GM18517 (cell line): Measurements from ENCODE around the gene MOCS2.
A peak's percentile ranks its signal among the peaks of the same experiment; 100 is the strongest.
"Not testable (repeated sequence)": the region's sequence is repeated elsewhere in the genome, so short reads cannot be mapped to it uniquely, and the experiment has no call there.

Experiments
- ATAC-seq: cut with Tn5 transposase; IDR thresholded peaks from one replicate; pipeline ENCODE4 v1.9.1; 2021; ENCODE audit warnings: mild to moderate bottlenecking, moderate library complexity; ENCODE audit not compliant: unreplicated experiment

MOCS2 gene, protein sequence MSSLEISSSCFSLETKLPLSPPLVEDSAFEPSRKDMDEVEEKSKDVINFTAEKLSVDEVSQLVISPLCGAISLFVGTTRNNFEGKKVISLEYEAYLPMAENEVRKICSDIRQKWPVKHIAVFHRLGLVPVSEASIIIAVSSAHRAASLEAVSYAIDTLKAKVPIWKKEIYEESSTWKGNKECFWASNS

DNA sequence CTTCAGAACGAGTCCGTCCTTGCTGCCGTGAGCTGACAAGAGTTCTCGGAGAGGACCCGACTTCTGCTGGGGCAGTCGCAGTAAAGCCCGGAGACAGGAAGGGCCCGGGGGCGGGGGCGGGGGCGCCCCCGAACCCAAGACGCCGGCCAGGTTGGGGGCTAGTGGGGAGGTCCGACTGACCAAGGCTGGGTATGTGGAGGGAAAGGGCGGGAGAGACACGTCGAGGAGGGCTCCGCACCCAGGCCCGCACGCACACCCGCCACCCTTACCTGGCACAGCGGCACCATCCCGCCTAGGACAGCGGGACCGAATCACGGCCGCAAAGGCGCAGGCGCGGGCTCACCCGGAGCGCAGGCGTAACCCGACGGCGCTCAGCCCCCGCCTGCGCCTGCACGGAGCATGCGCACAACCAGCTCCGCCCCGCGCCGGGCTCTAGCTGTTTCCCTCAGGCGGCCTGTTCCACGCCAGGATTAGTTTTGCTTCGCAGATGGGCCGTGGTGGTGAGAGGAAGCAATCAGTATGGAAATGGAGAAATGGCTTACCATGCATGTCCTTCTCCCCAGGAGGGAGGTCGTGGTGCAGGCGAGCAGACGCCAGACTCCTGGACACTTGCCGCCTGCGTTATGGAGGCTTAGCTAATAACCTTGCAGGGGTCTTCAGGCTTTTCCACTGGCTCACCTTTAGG lies at the start of gene MOCS2:
Gene MOCS2, minus strand, starts transcription at position 315 of the 685 bp plus-strand sequence. CDS start 2,583 bp downstream, outside the sequence.
- peak; percentile 86 for ATAC-seq

DNA sequence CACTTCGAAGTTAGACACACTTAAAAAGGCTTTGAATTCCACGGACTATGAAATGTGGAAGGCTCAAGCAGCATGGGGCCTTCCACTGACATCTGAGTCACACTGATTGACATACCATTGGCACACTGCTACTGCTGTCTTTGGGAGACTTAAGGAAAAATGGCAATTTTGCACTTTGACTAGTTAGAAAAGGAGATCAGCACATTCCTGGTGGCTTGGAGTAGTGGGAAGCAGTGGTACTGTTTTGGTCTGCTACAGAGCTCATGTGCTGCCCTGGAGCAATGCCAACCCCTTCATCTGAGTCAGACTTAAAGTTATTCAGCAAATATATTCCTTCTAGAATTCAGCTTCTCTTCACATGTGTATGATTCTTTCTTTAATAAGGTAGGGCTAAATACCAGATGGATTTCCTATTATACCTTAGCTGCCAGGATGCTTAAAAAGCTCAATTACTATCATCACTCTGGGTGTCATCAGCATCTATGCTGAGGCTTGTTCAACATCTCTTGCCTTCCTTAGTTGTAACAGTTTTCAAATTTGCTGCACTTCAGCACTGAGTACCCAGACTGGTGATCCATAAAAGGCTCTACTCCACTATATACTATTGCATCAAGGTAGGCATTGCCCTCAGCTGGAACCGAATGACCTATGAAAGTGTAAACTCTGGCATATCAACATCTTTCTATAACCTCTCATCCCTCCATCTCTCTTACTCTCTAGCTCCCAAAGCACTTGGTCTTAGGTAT lies 42.3 kb upstream of the MOCS2 start:
- ATAC-seq, result no peak

DNA sequence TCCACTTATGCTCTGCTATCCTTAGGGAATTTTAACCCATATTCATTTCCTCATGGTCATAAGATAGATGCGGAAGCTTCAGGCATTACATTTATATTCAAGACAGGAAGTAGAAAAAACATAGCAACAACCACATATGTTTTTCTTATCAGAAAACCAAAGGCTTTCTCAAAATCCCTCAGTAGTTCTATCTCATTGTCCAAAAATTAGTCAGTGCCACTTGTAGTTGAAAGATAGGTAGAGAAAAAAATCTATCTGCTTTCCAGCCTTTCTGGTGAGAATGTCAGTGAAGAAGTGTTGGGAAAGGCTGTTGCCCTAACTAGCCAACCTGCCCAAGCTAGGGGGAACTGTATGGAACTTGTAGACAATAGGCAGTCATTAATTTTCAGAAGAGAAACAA lies 23.5 kb upstream of the MOCS2 start:
- no peak for ATAC-seq

DNA sequence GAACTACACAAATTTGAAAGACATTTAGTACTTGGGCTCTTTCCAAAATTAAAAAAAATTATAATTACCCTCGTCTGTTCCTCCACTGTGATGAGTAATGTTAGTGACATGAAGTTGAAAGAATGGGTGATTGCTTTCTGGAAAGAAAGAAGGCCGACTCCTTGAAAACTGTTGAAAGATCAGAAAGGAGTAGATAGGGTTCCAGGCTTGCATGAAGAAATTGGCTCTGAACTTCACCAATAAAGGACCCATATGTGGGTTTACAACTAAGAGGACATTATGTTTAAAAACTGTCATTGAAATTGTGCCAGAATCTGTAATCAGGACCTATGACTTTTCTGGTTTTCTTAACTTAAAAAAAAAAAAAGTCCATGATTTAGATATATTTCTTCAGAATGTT lies 20.7 kb upstream of the MOCS2 start:
- ATAC-seq, result no peak

DNA sequence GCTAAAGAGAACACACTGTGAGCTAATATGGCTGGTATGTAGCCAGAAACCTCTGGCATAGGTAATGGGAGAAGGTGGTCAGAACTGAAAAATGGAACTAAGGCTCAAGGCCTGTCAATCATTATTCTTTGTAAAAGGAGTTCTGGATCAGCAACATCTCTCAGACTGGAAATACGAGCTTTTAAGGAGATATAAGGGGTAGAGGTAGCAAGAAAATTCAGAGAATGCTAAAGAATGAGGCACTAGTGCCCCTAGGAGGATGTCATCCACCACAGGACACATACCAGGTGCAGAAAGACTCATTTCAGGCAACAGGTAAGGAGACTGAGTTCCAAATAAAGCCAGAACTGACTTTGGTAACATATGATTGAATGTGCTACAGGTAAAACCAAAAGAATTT lies 18.9 kb upstream of the MOCS2 start:
- ATAC-seq, result no peak

DNA sequence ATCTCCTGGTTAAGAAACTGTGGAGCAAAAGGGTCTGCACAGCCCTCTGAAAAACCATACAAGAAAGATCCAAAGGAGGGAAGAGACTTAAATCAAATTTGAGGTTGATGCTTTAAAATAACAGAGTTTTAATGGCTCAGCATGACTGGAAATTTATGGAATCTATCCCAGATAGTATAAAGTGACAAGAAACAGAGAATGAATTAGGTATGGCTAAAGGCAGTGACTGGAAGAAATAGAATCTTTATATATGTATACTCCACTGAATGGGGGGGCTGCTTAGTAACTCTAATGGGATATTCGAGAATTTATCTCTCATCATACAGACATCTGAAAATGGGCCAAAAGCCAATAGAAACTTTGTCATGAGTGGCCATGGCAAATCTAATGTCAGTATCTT lies 17.6 kb upstream of the MOCS2 start:
- no peak for ATAC-seq

DNA sequence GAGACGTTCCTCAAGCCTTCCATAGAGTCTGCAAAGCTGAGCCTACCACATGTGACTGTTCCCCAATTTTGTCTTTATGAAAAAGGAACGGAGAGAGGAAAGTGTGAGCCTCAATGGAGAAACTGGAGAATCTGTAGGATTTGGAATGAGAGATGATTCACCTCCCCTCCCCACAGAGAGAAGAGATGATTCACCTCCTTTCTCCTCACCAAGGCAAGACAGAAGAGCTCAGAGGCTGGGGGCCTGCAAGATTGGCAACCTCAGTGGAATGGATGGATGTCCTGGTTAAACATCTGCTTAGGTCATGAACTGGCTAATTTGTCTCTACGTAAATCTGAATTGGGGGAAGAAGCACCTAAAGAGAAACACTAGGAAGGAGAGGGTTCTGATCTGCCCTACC lies 17.0 kb upstream of the MOCS2 start:
- no peak for ATAC-seq

DNA sequence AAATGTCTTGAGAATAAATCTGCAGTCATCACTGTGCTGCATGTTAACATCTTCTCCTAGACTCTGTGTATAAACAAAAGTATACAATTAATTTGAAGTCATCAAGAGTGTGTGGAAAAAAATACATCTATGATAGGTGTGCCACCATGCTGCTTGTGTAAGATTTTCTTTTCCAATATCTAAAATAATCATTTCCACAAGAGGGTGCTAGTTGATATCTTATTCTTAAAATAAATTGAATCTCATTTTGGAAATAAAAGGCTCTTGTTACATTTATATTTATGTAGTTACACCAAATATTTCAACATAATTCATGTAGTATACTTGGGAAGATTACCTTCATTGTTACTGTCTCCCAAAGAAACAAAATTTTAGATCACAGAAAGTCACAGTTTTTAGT lies 14.1 kb upstream of the MOCS2 start:
- no peak for ATAC-seq

DNA sequence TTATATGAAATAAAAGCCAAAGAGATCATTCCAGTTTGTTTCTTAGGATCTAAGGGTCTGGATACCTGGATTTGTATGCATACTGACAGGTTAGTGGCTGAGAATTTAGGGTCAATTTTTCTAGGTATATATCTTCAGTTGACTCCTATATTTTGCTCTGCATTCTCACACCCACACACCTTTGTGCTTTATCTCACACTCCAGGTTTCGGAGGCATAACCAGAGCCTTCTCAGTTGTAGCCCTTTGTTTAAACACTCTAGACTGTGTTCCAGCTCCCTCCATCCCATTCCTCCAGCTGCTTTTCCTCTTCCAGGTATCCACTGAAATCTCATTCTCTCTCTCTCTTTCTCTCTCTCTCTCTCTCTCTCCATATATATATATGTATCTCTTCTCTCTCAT lies 10.6 kb upstream of the MOCS2 start:
- no peak for ATAC-seq

DNA sequence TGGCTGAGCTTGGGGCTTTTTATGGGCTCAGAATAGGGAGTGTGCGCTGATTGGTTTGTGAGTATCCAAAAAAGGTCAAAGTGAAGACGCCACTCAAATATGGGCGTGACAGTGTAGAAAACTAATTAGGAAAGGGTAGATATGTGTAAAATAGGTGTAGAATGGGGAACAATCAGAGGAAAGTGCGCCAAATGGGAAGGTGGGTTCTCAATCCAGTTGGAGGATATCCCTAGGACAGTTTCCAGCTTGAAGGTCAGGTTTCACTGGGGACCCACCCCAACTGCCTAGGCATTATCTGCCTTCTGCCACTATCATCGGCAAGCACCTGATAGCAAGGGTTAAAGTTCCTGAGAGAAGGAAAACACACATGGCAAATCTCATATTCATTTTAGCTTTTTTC lies 9.3 kb upstream of the MOCS2 start:
- ATAC-seq, result no peak

DNA sequence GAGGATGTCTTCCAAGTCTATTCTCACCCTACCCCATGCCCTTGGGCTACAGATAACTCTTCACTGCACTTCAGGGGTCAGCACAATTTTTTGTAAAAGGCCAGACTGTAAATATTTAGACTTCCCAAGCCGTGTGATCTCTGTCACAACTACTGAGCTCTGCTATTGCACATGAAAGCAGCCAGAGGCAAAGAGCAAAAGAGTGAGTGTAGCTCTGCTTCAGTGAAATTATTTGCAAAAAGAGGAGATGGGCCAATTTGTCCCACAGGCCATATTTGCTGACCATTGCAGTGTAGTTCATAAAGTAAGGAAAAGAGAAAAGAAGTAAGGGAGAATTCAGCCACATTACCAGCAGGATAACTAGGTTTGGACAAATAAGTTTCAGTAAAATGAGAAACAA lies 7.0 kb upstream of the MOCS2 start:
- ATAC-seq, result no peak

DNA sequence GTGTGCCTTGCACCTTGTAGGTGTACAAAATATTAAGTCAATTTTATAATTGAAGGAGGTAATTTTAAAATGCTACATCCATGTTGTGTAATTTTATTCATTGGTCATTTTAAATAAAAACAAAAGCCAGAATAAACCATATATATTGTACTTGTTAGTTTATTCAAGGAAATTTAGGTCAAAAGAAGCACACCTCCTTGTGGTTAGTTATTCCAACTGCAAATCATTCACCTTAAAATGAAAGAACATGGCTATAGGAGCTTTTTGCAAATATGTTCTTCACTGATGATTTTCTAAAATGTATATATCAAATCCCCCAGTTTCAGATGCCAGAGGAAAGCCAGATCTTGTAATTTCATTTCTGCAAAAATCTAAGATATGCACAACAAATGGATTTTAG lies 5.4 kb upstream of the MOCS2 start:
- ATAC-seq, result no peak

DNA sequence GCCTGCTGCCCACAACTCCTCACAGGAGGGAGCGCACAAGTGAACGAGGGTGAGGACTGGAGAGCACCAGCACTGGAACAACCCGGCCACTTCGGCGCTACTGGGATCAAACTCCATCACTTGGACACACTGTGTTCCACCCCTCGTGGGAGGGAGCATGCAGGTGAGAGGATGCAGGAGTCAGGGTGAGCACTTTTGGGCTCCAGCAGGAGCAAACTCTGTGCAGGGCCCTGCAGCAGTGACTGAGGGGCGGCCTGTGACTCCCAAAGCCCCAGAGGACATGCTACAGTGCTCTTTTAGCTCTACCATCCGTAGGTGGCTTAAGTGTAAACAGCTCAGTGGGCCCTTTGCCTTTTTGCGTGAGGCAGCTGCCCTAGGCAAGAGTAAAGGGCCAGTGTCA lies 4.4 kb upstream of the MOCS2 start:
- ATAC-seq, result no peak

DNA sequence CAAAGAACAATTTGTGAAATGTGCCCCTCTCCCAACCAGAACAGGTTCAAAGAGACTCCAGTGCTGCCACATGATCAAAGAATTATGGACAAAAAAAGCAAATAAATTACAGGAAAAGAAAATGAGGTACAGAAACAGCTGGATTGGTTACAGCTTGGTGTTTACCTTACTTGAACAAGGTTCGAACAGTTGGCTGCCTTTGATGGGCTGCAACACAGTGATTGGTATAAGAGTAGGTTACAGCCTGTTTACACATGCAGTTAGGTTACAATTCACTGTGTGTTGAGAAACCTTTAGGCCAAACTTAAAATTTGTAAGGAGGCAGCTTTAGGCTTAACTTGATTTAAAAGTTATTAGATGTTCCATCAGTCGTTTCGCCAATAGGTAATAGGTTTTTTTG lies 3.4 kb upstream of the MOCS2 start:
- no peak for ATAC-seq

DNA sequence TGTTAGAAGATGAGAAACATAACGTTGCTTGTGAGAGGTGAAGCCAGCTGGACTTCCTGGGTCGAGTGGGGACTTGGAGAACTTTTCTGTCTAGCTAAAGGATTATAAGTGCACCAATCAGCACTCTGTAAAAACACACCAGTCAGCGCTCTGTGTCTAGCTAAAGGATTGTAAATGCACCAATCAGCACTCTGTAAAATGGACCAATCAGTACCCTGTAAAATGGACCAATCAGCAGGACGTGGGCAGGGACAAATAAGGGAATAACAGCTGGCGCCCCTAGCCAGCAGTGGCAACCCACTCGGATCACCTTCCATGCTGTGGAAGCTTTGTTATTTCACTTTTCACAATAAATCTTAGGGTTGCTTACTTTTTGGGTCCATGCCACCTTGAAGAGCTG lies 2.8 kb upstream of the MOCS2 start:
- not testable (repeated sequence) for ATAC-seq

DNA sequence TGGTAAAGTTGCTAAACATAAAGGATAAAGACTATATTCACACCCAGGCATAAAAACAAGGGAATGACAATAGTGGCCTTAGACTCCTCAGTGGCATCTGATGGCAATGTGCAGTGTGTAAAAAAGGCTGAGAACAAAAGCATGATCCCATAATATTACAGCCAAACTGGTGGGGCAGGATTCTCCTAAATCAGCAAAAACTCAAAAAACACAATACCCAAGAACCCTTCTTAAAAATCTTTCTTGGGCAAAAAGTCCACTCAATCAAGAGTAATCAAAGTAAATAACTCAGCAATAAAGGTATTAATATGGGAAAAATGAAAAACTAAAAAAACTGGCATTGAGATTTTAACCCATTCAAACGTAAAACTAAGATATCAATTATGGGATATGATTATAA lies 1.6 kb upstream of the MOCS2 start:
- no peak for ATAC-seq

DNA sequence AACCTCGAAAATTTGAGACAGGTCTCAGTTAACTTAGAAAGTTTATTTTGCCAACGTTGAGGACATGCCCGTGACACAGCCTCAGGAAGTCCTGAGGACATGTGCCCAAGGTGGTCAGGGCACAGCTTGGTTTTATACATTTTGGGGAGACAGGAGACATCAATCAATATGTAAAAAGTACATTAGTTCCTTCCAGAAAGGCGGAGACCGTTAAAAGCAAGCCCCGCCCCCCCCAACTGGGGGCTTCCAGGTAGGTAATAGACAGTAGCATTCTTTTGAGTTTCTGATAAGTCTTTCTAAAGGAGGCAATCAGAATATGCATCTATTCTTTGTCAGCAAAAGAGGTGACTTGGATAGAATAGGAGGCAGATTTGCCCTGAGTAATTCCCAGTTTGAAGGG lies 599 bp upstream of the MOCS2 start:
- peak; percentile 17 for ATAC-seq

DNA sequence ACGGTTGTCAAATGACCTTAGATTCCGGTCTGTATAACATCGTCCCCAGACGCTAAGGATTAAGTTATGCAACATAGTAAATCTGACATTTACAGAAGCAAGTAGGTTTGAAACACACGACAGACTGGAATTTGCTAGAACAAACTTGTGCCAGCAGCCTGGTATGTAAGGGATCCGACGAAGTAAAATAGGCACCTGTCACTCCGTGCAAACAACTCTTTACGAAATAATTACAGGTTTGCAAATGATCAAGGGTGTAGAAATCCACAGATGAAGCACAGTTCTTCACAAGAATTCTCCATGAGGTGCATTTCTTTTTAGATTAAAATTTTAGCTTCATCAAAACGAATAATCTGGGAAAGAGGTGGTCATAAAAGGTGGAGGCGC lies 508 bp downstream of the MOCS2 start:
- peak; percentile 30 for ATAC-seq

DNA sequence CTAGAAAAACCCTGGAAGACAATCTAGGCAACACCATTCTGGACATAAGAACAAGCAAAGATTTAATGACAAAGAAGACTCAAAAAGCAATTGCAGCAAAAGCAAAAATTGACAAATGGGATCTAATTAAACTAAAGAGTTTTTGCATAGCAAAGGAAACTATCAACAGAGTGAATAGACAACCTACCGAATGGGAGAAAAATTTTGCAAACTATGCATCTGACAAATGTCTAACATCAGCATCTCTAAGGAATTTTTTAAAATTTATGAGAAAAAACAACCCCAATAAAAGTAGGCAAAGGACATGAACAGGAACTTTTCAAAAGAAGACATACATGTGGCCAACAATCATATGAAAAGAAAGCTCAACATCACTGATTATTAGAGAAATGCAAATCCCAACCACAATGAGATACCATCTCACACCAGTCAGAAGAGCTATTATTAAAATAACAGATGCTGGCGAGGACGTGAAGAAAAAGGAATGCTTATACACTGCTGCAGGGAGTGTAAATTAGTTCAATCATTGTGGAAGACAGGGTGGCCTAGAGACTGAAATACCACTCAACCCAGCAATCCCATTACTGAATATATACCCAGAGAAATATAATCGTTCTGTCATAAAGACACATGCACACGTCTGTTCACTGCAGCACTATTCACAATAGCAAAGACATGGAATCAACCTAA lies 3.8 kb downstream of the MOCS2 start:
- no peak for ATAC-seq

DNA sequence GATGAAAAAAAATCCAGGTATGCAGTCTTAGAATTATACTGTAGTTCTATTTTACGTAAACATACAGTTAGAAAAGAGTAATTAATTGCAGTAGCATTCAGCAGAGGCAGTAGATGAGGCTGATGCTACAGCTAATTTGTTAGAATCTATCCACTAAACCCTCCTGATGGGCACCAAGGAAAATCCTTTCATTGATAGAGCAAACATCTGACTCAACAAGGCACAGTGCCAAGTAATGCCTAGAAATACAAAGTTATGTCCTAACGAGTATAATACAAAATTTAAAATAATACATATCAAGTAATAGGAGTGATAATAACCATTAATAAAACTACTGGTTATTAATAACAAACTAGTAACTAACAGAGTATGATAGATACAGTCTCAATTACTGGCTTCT lies 9.0 kb downstream of the MOCS2 start:
- ATAC-seq, result no peak

DNA sequence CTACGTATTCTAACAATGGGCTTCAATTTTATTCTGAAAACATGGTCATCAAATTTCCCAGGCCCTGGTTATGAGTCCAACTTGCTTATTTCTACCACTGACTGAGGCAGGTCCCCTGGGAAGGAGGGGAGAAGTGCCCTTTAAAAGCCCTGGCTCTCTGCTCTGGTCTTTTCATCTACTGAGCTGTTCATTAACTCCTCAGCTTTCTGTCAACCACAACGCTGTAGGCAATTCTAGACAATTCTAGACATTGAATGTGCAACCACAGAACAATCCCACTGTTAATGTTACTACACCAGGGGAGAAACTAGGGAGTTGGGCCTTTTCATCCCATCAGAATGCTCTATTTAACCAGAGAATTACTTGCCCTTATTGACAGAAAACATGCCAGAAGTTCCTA lies 10.0 kb downstream of the MOCS2 start:
- ATAC-seq, result no peak
